ENCODE data around the gene NBAS. TPM values are rescaled to one million over a fixed set of nuclear protein-coding genes. Genes with fewer than 3 reads are reported as not detected.
A peak's percentile ranks its signal among the peaks of the same experiment; 100 is the strongest.

NBAS gene
- total and polyA plus RNA-seq, 2 of the 13 experiments (the other 11 are each of a cell fraction or from before 2014, with no cell fraction given), result 33.6 to 58.7 TPM

DNA sequence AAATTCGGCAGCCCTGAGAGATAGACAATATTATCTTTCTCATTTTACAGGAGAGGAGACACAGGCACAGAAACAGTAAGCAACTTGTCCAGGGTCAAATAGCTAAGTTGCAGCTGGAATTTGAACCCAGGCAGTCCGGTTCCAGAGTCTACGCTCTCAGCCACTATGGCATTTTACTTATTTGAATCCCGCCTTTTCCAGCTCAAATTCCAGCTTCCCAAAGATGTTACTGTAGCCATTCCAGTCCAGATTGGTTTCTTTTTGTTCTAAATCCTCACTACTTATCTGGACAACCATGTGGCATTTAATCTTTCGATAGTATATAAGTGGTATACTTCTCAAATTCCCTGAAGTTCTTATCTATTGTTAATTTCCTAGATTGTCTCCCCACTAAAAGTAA lies 125.7 kb downstream of the NBAS start (continued):
- TF ChIP-seq ZSCAN30 (CRISPR knock-in tag; IDR thresholded peaks at IDR 0.05), result no peak
- no peak for TF ChIP-seq ZNF841 (CRISPR knock-in tag; IDR thresholded peaks at IDR 0.05; ENCODE audit: borderline replicate concordance)
- TF ChIP-seq ZNF816 (CRISPR knock-in tag; IDR thresholded peaks at IDR 0.05; ENCODE audit: borderline replicate concordance), result no peak
- TF ChIP-seq SATB2 (CRISPR knock-in tag; IDR thresholded peaks at IDR 0.05), result no peak
- no peak for TF ChIP-seq ATM (IDR thresholded peaks at IDR 0.05; ENCODE audit: borderline replicate concordance)
- peak; percentile 10; the same call in 1 of the 2 replicates for TF ChIP-seq CEBPG (CRISPR knock-in tag; IDR thresholded peaks at IDR 0.05)
- no peak for TF ChIP-seq PAF1 (CRISPR knock-in tag; IDR thresholded peaks at IDR 0.05)
- TF ChIP-seq ZMYM2 (CRISPR knock-in tag; IDR thresholded peaks at IDR 0.05), result no peak
- TF ChIP-seq KLF11 (CRISPR knock-in tag; IDR thresholded peaks at IDR 0.05), result no peak
- TF ChIP-seq ZNF605 (CRISPR knock-in tag; IDR thresholded peaks at IDR 0.05), result no peak
- TF ChIP-seq CHD2 (IDR thresholded peaks at IDR 0.05; ENCODE audit: low read depth, low read length), result no peak
- peak; percentile 55 for TF ChIP-seq POGZ (CRISPR knock-in tag; IDR thresholded peaks at IDR 0.05)
- TF ChIP-seq BRD4 (CRISPR knock-in tag; IDR thresholded peaks at IDR 0.05), result no peak
- TF ChIP-seq PITX1 (CRISPR knock-in tag; IDR thresholded peaks at IDR 0.05), result 0 out of 2 replicates have a peak, but pooled peaks have one; percentile 33
- TF ChIP-seq, protein P1, sequence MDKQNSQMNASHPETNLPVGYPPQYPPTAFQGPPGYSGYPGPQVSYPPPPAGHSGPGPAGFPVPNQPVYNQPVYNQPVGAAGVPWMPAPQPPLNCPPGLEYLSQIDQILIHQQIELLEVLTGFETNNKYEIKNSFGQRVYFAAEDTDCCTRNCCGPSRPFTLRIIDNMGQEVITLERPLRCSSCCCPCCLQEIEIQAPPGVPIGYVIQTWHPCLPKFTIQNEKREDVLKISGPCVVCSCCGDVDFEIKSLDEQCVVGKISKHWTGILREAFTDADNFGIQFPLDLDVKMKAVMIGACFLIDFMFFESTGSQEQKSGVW (CRISPR knock-in tag; IDR thresholded peaks at IDR 0.05; ENCODE audit: borderline replicate concordance), result no peak
- no peak for TF ChIP-seq ZMAT3 (CRISPR knock-in tag; conservative IDR thresholded peaks at IDR 0.05)
- TF ChIP-seq, protein P2, sequence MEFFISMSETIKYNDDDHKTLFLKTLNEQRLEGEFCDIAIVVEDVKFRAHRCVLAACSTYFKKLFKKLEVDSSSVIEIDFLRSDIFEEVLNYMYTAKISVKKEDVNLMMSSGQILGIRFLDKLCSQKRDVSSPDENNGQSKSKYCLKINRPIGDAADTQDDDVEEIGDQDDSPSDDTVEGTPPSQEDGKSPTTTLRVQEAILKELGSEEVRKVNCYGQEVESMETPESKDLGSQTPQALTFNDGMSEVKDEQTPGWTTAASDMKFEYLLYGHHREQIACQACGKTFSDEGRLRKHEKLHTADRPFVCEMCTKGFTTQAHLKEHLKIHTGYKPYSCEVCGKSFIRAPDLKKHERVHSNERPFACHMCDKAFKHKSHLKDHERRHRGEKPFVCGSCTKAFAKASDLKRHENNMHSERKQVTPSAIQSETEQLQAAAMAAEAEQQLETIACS (CRISPR knock-in tag; IDR thresholded peaks at IDR 0.05), result no peak
- TF ChIP-seq ETV6 (CRISPR knock-in tag; conservative IDR thresholded peaks at IDR 0.05), result no peak
- TF ChIP-seq, protein P3, sequence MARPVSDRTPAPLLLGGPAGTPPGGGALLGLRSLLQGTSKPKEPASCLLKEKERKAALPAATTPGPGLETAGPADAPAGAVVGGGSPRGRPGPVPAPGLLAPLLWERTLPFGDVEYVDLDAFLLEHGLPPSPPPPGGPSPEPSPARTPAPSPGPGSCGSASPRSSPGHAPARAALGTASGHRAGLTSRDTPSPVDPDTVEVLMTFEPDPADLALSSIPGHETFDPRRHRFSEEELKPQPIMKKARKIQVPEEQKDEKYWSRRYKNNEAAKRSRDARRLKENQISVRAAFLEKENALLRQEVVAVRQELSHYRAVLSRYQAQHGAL (CRISPR knock-in tag; IDR thresholded peaks at IDR 0.05; ENCODE audit: not compliant biosample characterization), result no peak
- TF ChIP-seq NONO (IDR thresholded peaks at IDR 0.05), result no peak
- TF ChIP-seq NONO (CRISPR knock-in tag; conservative IDR thresholded peaks at IDR 0.05), result no peak
- no peak for TF ChIP-seq FIP1L1 (IDR thresholded peaks at IDR 0.05; ENCODE audit: borderline replicate concordance, insufficient read depth, low read depth, low read length)
- no peak for TF ChIP-seq SOX6 (IDR thresholded peaks at IDR 0.05)
- TF ChIP-seq SOX6 (CRISPR knock-in tag; IDR thresholded peaks at IDR 0.05), result peak; percentile 51; the same call in 1 of the 2 replicates
- no peak for TF ChIP-seq ZNF713 (CRISPR knock-in tag; IDR thresholded peaks at IDR 0.05)
- TF ChIP-seq, protein P4, sequence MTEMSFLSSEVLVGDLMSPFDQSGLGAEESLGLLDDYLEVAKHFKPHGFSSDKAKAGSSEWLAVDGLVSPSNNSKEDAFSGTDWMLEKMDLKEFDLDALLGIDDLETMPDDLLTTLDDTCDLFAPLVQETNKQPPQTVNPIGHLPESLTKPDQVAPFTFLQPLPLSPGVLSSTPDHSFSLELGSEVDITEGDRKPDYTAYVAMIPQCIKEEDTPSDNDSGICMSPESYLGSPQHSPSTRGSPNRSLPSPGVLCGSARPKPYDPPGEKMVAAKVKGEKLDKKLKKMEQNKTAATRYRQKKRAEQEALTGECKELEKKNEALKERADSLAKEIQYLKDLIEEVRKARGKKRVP (CRISPR knock-in tag; IDR thresholded peaks at IDR 0.05), result no peak
- no peak for TF ChIP-seq JUNB (CRISPR knock-in tag; IDR thresholded peaks at IDR 0.05; ENCODE audit: borderline replicate concordance)
- peak; percentile 96 for TF ChIP-seq HNF4G (IDR thresholded peaks at IDR 0.05; ENCODE audit: borderline replicate concordance, low read depth, low read length)
- TF ChIP-seq HNF4G (CRISPR knock-in tag; IDR thresholded peaks at IDR 0.05; ENCODE audit: borderline replicate concordance, low read depth), result peak; percentile 78; the same call in 1 of the 2 replicates
- TF ChIP-seq ELF4 (CRISPR knock-in tag; IDR thresholded peaks at IDR 0.05; ENCODE audit: borderline replicate concordance), result no peak
- no peak for TF ChIP-seq NPAS2 (CRISPR knock-in tag; IDR thresholded peaks at IDR 0.05; ENCODE audit: borderline replicate concordance)

Data from HepG2 (cell line).